Large intestine (tissue), 3 donors: ENCODE results near the gene TIGD2. TPM values are rescaled to one million over a fixed set of nuclear protein-coding genes. Genes with fewer than 3 reads are reported as not detected.
"Not testable (repeated sequence)": the region's sequence is repeated elsewhere in the genome, so short reads cannot be mapped to it uniquely, and the experiment has no call there.

Experiments
- DNase-seq, 2 donors: peaks; one replicate each; pipeline versions ENCODE4 v3.0.0 to v3.0.0-alpha.2; 2013
- H3K27ac ChIP-seq: one replicate; pipeline ENCODE4 v1.5.1; 2013; ENCODE audit warnings: low read length
- H3K27me3 ChIP-seq: 2 replicates; pipeline ENCODE4 v1.6.1; 2013; ENCODE audit warnings: low read length; ENCODE audit not compliant: control insufficient read depth, insufficient read depth
- H3K36me3 ChIP-seq: 2 replicates; pipeline ENCODE4 v1.6.1; 2013; ENCODE audit warnings: low read length; ENCODE audit not compliant: control insufficient read depth, insufficient read depth
- H3K4me1 ChIP-seq: one replicate; pipeline ENCODE4 v1.6.1; 2013; ENCODE audit warnings: low read length; ENCODE audit not compliant: control insufficient read depth, insufficient read depth
- H3K4me3 ChIP-seq: one replicate; pipeline ENCODE4 v1.5.1; 2013; ENCODE audit warnings: low read length
- H3K9me3 ChIP-seq: one replicate; pipeline ENCODE4 v1.6.1; 2013; ENCODE audit warnings: mild to moderate bottlenecking, low read depth, low read length, moderate library complexity; ENCODE audit not compliant: control insufficient read depth
- WGBS: methylation state at CpG from one replicate; pipeline ENCODE4 v1.1.5; 2013; ENCODE audit warnings: low lambda C conversion rate; ENCODE audit not compliant: insufficient coverage; 5-methylcytosine and 5-hydroxymethylcytosine counted together
- polyA plus RNA-seq: library from polyadenylated mRNA; unstranded; fragments of 120-200 nt; gene quantifications from one replicate; pipeline ENCODE4 v1.2.1, GENCODE V29; 2013

The TIGD2 gene
- polyA plus RNA-seq, 1 donor: 10.3 TPM

DNA sequence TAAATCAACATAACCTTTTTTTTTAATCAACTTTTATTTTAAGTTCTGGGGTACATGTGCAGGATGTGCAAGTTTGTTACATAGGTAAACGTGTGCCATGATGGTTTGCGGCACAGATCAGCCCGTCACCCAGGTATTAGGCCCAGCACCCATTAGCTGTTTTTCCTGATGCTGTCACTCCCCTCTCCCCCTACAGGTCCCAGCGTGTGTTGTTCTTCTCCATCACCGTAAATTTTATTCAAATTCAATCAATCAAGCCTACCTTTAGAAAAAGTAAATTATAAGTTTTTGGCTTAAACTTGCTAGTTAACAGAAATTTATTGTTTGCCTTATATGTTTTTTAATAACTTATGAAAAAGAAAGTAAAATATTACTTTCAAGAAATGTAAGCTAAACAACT lies 25.9 kb downstream of the TIGD2 start:
- 80% methylated on average over 1 of the region's 5 CpGs for WGBS
- Histone ChIP-seq H3K36me3 (no peaks in the 10 kb centered on the region), H3K4me1 (peaks cover 3% of the 10 kb centered on the region), H3K27me3 (no peaks in the 10 kb centered on the region), H3K9me3 (no peaks in the 10 kb centered on the region), H3K27ac (no peak overlapping the region), H3K4me3 (no peak overlapping the region)
- no peak for DNase-seq

DNA sequence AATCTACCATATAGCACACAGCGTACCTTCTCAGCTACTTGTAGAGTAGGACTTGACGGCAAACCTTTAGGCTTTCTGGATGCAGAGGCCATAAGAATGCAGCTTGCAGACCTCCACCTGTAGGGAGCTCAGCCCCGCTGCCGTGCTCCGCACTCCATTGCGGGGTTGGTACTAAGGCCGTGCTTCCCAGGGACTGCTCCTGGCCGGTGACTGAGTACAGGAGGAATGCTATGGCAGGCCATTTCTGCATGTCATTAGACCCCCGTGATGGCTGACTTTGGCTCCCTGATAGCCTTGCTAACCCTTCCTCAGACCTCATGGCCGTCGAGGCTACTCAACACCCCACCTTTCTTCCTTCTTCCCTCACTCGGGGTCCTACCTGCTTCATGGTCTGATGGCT lies 26.4 kb downstream of the TIGD2 start:
- Histone ChIP-seq H3K36me3 (no peaks in the 10 kb centered on the region), H3K27ac (no peak overlapping the region), H3K27me3 (no peaks in the 10 kb centered on the region), H3K4me3 (no peak overlapping the region), H3K9me3 (no peaks in the 10 kb centered on the region), H3K4me1 (peaks cover 3% of the 10 kb centered on the region)
- WGBS: no CpG with 5 or more reads among the region's 12 CpGs
- no peak for DNase-seq

DNA sequence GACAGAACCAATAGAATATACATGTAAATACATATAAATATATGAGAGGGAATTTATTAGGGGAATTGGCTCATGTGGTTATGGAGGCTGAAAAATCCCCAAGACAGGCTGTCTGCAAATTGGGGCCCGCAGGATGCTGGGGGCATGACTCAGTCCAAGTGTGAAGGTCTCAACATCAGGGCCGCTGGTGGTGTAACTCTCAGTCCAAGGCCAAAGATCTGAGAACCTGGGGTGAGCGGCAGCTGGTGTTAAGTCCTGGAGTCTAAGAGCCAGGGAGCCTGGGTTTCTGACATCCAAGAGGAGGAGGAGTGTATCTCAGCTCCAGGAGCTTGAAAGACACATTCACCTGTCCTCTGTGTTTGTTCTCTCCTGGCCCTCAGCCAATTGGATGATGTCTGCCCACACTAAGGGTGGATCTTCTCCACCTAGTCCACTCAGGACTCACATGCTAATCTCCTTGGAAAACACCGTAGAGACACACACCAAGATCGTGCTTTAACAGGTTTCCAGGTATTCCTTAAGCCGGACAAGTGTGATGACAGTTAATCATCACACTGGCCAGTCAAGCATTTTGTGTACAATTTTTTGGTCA lies 28.9 kb downstream of the TIGD2 start:
- H3K4me1 ChIP-seq: no peaks in the 10 kb centered on the region
- DNase-seq: peak; percentile 19 to 39
- no peaks in the 10 kb centered on the region for H3K9me3 ChIP-seq
- H3K4me3 ChIP-seq: no peak overlapping the region
- H3K36me3 ChIP-seq: no peaks in the 10 kb centered on the region
- peak overlapping the region; percentile 23 for H3K27ac ChIP-seq
- no peaks in the 10 kb centered on the region for H3K27me3 ChIP-seq
- no CpG with 5 or more reads among the region's 6 CpGs for WGBS

DNA sequence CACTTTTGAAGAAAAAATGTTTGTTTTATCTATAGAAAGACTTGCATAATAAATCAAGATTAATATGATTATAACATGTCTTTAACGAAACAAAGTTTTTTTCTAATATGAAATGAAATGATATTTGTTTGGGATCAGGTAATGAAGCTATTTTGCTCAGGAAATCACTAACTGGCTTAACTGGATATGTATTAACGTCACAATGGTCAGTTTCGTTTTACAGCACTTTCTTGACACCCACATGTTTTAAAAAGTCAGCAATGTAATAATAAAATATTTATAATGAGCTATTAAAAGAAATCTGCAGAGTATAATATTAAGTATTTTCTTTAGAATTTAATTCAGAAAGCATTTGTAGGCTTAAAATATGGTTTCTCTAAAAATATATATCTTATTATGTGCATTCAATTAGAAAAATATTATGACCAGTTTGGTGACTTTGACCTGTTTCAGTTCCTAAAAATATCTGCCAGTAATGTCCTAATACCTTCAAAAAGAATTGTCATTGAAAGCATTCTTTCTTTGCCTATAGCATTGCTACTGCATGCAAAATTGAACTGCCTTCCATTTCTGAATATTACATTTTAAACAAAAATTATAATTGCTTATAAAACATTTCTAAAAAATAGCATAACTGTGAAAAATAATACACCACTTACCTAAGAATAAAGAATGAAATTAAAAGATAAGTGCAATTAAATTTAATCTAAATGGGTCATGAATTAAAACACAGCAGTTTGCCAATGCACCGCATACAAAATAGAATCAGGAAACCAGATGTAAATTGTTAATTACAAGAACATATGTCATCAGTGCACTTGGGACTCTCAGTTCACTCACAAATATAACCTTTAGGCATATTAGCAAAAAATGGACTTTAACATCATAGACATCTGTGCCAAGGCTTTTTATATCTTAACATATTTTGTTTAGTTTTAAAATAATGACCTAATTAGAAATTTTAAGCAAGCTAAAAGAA lies 31.6 kb downstream of the TIGD2 start:
- Histone ChIP-seq H3K4me1 (no peaks in the 10 kb centered on the region), H3K27ac (no peak overlapping the region), H3K4me3 (no peak overlapping the region), H3K27me3 (no peaks in the 10 kb centered on the region), H3K9me3 (peaks cover under 1% of the 10 kb centered on the region), H3K36me3 (no peaks in the 10 kb centered on the region)
- no peak for DNase-seq
- WGBS: 67% methylated on average over 1 of the region's 4 CpGs

DNA sequence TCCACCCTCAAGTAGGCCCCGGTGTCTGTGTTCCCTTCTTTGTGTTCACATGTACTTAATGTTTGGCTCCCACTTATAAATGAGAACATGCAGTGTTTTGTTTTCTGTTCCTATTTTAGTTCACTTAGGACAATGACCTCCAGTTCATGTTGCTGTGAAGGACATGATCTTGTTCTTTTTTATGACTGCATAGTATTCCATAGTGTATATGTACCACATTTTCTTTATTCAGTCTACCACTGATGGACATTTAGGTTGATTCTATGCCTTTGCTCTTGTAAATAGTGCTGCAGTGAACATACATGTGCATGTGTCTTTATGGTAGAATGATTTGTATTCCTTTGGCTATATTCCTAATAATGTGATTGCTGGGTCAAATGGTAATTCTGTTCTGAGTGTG lies 33.3 kb downstream of the TIGD2 start:
- not testable (repeated sequence) for H3K27ac ChIP-seq, H3K27me3 ChIP-seq, H3K4me1 ChIP-seq, H3K4me3 ChIP-seq, DNase-seq, H3K36me3 ChIP-seq, H3K9me3 ChIP-seq
- WGBS: 100% methylated on average over 1 of the region's 1 CpG

DNA sequence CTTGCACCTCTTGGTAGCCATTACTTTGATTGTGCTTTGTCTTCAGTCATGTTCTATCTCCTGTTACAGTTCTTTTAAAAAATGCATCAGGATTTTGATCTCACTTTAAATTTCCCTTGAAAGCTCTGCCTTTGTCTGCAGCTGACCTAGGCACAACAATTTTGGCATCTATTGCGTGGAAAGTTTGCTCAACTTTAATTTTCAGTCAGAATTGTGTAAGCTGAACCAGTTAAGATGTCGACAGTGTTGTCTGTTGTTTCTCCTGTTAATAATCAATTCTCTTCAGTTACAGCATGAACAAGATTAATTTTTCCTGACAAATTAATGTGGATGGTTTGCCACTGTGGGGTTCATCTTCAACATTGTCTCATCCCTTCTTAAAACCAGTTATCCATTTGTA lies 34.9 kb downstream of the TIGD2 start:
- Histone ChIP-seq H3K4me3 (no peak overlapping the region), H3K27me3 (no peaks in the 10 kb centered on the region), H3K27ac (no peak overlapping the region), H3K36me3 (no peaks in the 10 kb centered on the region), H3K4me1 (no peaks in the 10 kb centered on the region), H3K9me3 (peaks cover 4% of the 10 kb centered on the region)
- WGBS: 100% methylated on average over 1 of the region's 2 CpGs
- no peak for DNase-seq

DNA sequence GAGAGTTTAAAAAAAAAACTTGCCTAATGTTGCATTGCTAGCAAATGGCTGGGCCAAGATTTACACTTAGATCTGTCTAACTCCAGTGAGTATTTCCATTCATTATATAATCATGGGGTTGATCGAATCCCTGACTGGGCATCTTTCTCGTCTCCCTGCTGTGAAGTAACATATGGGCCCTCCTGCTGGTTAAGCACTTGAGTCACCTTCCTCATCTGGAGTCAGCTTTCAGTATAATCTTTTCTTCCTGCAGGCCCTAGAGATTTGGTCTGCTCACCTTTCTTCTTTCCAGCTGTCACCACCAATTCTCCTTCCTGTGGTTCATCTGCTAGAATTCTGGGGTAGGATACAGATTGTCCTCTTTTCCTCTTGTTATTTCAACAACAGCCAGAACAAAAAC lies 41.6 kb downstream of the TIGD2 start:
- no peak for DNase-seq
- WGBS: 86% methylated on average over 1 of the region's 2 CpGs

DNA sequence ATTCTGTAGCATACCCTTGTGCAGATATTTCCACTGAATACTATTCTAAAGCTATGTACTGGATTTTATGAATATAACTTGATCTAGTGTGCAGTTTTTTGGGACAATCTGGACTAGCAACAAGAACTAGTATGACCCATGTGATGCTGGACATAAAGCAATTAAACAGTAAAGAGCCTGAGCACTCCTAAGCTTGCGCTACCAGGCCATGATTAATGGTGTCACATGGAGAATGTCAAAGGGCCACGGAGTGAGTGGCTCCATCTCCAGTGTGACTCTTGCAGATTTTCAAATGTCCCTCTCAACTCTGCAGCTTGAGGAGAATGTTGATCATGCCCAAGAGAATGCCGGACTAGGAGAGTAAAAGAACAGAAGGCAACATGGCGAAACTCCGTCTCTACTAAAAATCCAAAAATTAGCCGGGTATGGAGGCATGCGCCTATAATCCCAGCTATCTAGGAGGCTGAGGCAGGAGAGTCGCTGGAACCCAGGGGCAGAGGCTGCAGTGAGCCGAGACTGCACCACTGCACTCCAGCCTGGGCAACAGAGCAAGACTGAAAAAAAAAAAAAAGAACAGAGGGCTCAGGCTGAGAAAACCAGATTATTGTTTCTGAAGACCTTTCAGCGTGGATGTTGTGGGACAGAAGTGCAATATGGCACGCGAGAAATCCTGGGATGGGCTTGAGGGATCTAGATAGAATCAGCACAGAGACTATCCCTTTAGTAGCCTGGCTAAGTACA lies 45.0 kb downstream of the TIGD2 start:
- no peak for DNase-seq
- Histone ChIP-seq H3K27me3 (no peaks in the 10 kb centered on the region), H3K9me3 (no peaks in the 10 kb centered on the region), H3K27ac (no peak overlapping the region), H3K4me3 (no peak overlapping the region), H3K36me3 (no peaks in the 10 kb centered on the region), H3K4me1 (no peaks in the 10 kb centered on the region)
- WGBS: 100% methylated on average over 2 of the region's 12 CpGs

More for the DNA sequence above, 41.6 kb downstream of the TIGD2 start:
- no peaks in the 10 kb centered on the region for H3K27me3 ChIP-seq
- H3K27ac ChIP-seq: no peak overlapping the region
- H3K9me3 ChIP-seq: peaks cover 3% of the 10 kb centered on the region
- H3K4me1 ChIP-seq: no peaks in the 10 kb centered on the region
- H3K36me3 ChIP-seq: no peaks in the 10 kb centered on the region
- H3K4me3 ChIP-seq: no peak overlapping the region

DNA sequence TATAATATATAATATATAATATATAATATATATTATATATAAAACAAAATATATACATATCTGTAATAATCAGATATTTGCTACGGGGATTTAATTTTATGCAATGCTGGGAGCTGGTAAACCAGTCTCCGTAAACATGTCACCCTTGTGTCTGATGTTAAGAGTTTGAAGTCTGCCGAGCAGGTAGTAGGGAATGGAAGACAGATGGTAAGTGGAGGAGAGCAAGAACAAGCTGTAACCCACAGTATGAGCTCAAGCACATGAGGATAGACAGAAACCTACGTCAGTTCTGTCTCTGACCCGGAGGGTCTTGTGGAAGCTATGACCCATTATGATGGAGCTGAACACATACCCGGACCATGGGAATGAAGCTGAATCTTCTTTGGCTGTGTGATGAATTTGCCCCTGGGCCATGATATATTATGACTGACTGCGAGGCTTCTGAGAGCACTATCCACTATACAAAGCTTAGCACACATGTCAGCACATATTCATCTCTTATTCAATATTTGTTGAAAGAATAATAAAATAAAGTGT lies 46.2 kb downstream of the TIGD2 start:
- no peak for DNase-seq
- no peaks in the 10 kb centered on the region for H3K9me3 ChIP-seq
- H3K4me3 ChIP-seq: no peak overlapping the region
- no peaks in the 10 kb centered on the region for H3K4me1 ChIP-seq
- 100% methylated on average over 1 of the region's 7 CpGs for WGBS
- no peaks in the 10 kb centered on the region for H3K36me3 ChIP-seq
- no peak overlapping the region for H3K27ac ChIP-seq
- H3K27me3 ChIP-seq: no peaks in the 10 kb centered on the region

DNA sequence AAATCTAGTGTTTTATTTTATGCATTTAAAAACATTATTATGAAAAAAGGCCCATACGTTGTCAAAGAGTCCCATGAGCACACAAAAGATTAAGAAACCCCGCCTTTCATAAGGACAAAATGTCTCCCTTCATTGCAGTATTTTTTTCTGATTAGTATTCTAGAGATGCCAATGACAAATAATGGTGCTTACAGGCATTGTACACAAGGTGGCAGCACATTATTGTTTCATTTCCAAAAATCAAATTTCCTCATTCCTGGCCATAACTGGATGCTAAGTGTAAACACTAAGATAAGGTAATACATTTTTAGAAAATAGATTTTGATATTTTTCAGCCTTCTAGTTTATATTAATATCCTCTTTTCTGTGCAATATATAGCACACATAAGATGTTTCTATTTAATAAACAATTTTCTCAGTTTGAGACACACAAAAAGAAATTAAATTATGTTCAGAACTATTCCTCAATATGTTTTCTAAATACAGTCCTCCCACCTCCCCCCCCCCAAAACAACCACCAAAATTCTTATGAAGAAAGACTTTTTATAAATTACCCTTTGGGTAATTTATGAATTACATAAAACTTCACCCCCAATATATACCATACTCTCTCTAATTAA lies 47.7 kb downstream of the TIGD2 start:
- H3K4me3 ChIP-seq: no peak overlapping the region
- H3K9me3 ChIP-seq: no peaks in the 10 kb centered on the region
- peaks cover 2% of the 10 kb centered on the region for H3K4me1 ChIP-seq
- peak; percentile 15 to 19 for DNase-seq
- no peaks in the 10 kb centered on the region for H3K36me3 ChIP-seq
- no CpG with 5 or more reads among the region's 2 CpGs for WGBS
- H3K27ac ChIP-seq: no peak overlapping the region
- no peaks in the 10 kb centered on the region for H3K27me3 ChIP-seq
